ENCODE measurements around the gene RNF13.
"Not testable (repeated sequence)": the region's sequence is repeated elsewhere in the genome, so short reads cannot be mapped to it uniquely, and the experiment has no call there.

The RNF13 gene

DNA sequence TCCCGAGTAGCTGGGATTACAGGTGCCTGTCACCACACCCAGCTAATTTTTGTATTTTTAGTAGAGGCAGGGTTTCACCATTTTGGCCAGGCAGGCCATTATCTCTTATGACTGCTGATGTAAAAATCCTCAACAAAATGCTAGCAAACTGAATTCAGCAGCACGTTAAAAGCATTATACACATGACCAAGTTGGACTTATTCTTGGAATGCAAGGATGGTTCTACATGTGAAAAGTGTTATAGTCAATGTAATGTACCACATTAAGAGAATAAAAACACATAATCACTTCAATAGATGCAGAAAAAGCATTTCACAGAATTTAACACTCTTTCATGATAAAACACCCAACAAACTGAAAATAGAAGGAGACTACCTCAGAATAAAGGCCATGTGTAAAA is 20.2 kb downstream of the RNF13 start:
- H3K27ac ChIP-seq = no peak overlapping the region
- DNase-seq (ENCODE audit: low read depth, low spot score) = no peak

DNA sequence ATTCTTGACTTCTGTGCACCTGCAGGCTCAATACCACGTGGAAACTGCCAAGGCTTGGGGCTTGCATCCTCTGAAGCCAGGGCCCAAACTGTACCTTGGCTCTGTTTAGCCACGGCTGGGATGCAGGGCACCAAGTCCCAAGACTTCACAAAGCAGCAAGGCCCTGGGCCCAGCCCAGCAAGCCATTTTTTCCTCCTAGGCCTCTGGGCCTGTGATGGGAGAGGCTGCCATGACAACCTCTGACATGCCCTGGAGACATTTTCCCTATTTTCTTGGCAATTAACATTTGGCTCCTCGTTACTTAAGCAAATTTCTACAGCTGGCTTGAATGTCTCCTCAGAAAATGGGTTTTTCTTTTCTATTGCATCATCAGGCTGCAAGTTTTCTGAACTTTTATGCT is 25.5 kb downstream of the RNF13 start:
- H3K27ac ChIP-seq; DNase-seq (ENCODE audit: low read depth, low spot score): not testable (repeated sequence)

DNA sequence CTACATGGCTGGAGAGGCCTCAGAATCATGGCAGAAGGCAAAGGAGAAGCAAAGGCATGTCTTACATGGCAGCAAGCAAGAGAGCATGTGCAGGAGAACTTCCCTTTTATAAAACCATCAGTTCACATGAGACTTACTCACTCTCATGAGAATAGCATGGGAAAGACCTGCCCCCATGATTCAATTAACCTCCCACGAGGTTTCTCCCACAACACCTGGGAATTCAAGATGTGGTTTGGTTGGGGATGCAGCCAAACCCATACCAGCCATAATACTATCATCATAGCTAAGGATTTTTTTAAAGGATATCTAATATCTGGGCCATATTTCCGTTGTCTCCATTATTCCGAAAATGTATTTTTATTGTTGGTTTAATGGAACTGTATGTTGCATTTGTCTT is 26.5 kb downstream of the RNF13 start:
- not testable (repeated sequence) for DNase-seq (ENCODE audit: low read depth, low spot score)
- H3K27ac ChIP-seq = peak overlapping the region; percentile 26

DNA sequence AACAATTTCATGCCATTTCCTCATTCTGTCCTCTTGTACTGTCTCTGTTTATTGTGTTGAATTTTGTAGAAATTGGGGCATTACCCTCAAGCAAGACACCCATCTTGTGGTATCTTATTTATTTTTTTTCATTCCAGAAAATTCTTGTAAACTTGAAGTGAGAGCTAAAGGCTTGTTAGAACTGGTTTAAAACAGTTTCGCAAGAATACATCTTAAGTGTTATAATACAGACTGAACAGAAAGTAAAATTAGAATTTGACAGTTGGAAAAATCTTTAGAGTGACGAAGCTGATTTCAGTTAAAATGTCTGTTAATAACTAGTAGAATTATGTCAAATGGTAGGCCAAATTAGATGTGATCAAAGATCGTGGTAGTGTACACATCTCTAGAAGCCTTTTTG is 26.9 kb downstream of the RNF13 start:
- peak overlapping the region; percentile 26 for H3K27ac ChIP-seq
- DNase-seq (ENCODE audit: low read depth, low spot score) = no peak

DNA sequence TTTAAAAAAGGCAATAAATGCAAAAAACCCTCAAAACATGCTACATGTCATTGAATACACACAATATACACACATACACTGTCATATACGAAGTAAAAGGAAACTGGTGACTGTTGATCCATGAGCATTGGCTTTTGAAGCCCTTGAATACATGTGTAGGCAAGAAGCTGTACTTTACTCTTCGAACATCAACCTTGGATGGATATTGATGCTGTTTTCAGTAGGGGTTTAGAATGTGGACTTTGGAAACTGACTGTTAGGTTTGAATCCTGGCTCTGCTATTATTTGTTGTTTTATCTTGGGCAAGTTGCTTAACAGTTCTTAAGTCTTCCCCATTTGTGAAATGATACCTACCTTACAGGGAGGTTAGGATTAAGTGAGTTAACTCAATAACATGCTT is 30.5 kb downstream of the RNF13 start:
- no peak for DNase-seq (ENCODE audit: low read depth, low spot score)
- H3K27ac ChIP-seq = no peak overlapping the region

DNA sequence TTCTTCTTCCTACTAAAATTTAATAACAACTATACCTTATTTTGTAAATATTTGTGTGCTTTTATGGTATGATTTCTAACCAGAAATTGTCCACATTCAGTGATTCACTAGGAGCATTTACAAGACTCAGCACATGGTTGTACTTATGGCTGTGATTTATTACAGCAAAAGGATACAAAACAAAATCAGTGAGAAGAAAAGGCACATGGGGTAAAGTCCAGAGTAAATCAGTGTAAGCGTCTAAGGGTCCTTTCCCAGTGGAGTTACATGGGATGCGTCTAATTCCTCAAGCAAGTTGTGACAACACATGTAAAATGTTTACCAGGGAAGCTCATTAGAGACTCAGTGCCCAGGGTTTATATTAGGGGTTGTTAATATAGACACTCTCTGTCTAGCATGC is 31.1 kb downstream of the RNF13 start:
- DNase-seq (ENCODE audit: low read depth, low spot score) = no peak
- H3K27ac ChIP-seq = no peak overlapping the region

DNA sequence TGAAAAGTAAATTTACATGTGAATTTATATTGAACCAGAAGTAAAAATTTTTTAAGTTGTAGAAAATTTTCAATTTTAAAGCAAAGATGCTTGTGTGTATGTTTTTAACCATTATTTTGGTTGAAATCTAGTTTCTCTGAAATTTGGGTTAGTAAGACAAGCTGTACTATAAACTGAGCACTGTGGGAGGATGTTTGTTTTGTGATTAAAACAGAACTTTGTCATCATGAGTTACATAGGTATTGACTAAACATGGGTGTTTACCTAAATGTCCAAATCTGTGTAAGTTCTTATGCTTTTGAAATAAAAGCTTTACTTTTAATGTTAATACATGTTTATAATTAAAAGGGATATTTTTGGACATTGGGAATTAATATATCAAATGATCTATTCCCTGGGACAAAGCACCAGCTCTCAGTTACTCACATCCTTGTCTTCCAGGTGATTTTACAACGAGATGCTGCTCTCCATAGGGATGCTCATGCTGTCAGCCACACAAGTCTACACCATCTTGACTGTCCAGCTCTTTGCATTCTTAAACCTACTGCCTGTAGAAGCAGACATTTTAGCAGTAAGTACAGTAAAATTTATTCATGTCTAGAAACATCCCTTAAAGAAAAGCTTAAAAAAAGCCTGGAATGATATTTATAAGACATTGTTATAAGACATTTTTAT is 32.7 kb downstream of the RNF13 start:
- H3K27ac ChIP-seq = peak overlapping the region; percentile 3
- DNase-seq (ENCODE audit: low read depth, low spot score) = no peak

DNA sequence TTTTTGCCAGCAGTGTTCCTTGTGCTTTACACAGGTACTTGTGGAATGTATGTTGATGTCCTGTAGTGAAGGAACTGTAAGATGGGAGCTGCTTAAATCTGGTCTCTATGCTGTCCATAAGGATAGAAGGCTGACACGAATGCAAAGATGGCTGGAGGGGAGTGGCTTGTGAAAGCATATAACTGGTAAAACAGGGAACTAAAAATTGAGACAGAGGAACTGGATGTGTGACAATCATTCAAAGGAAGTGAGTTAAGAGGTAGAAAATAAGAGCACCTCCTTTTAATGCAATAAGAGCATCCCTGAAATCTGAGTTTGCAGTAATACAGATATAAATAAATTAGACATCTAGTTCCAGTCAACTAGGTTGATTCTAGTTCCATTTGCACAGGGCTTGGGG is 35.2 kb downstream of the RNF13 start:
- H3K27ac ChIP-seq = no peak overlapping the region
- no peak for DNase-seq (ENCODE audit: low read depth, low spot score)

DNA sequence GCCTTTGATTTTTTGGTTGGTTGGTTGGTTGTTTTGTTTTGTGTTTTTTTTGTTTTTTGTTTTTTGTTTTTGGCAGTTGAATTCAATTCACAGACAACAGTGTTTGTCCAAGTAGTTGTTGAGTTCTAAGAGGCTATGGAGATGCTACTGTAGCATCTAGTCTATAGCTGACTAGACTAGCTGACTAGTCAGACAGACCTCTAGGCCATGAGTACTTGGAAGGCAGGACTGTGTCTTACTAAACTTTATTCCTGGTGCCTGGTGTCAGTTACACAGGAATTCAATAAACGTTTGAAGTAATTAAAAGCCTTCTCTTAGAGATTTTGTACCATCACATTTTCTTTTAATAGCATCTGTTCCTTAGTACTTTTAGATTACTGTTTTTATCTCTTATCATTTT is 35.7 kb downstream of the RNF13 start:
- no peak for DNase-seq (ENCODE audit: low read depth, low spot score)
- no peak overlapping the region for H3K27ac ChIP-seq

DNA sequence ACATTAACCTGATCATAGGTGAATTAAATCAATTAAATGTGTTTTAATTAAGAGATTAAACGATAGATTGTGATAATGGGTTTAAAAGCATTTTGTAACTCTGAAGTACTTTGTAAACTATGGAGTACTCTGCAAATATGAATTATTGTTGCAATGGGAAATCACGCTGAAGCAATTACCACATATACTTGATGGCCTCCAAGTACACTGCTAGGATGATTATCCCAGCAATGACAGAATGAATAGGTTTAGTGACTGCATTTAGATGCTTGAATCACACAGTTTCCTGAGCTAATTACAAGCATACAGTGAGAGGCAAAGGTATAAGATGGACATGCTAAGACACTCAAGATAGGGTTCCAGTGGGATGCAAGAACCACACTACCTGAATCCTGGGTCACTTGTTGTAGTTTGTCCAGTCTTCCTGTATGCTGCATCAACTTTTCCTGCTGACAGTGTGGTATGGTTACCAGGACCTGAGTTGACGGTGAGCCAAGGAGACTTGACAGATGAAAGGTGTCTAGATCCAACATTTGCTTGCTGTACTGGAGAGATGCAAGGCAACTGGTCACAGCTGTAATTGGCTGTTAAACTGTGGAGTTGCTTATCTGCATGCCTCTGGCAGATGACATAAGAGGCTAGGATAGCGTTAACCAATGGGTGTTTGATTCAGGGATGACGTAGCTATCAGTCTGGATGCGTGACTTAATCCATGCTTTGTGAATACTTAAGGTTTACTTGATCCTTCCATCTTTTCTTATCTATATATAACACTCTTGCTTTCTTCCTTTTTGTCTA is 38.0 kb downstream of the RNF13 start:
- DNase-seq (ENCODE audit: low read depth, low spot score) = no peak
- H3K27ac ChIP-seq = no peak overlapping the region

DNA sequence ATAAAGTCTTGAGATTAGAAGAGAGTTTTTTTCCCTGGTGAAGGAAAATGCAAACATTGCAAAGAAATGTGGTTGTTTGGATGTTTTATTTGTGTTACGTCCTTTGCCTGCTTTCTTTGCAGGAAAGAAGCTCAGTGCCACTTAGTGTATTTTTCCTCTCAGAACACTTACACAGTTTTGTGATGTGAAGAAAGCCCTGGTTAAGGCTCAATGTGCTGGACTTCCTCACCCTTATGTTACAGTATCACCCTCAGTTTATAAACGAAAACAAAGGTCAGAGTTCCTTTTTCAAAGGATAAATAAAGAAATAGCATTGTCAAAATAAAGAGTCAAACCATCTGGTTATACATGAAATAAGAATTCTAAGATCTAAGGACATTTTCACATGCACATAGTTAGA is 45.9 kb downstream of the RNF13 start:
- H3K27ac ChIP-seq = no peak overlapping the region
- no peak for DNase-seq (ENCODE audit: low read depth, low spot score)

DNA sequence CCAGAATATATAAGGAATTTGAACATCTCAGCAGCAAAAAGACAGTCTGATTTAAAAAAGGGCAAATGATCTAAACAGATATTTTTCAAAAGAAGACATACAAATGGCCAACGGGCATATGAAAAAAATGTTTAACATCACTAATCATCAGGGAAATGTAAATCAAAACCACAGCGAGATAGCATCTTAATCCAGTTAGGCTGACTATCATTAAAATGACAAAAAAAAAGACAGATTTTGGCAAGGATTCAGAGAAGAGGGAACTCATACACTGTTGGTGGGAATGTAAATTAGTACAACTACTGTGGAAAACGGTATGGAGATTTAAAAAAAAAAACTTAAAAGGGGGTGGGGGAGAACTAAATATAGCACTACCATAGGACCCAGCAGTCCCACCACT is 47.9 kb downstream of the RNF13 start:
- no peak for DNase-seq (ENCODE audit: low read depth, low spot score)
- H3K27ac ChIP-seq = no peak overlapping the region

DNA sequence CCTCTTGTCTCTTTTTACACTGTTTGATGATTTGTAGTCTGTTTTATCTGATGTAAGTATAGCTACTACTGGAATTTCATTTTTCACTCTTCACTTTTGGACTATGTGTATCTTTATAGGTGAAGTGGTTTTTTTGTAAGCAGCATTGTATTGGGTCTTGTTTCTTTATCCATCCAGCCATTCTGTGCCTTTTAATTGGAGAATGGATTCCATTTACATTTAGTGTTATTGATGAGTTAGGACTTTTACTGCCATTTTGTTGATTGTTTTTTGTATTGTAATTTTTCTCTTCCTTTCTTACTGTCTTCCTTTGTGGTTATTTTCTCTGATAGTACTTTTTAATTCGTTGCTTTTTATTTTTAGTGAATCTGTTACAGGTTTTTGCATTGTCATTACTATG is 54.5 kb downstream of the RNF13 start:
- DNase-seq (ENCODE audit: low read depth, low spot score) = no peak
- no peak overlapping the region for H3K27ac ChIP-seq

DNA sequence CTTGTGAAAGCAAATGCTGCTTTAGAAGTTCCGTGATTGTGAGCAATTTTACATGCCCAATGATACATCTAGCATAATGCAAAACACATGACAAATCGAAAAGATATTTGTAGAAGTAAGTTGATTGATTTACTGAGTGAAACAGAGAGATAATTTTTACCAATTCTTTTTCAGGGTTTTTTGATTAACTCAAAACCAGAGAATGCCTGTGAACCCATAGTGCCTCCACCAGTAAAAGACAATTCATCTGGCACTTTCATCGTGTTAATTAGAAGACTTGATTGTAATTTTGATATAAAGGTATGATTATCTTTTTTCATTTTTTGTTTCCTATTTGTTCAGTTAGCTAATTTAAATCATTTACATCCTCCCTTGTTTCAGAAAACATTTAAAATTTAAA is 58.8 kb downstream of the RNF13 start:
- H3K27ac ChIP-seq = no peak overlapping the region
- no peak for DNase-seq (ENCODE audit: low read depth, low spot score)

DNA sequence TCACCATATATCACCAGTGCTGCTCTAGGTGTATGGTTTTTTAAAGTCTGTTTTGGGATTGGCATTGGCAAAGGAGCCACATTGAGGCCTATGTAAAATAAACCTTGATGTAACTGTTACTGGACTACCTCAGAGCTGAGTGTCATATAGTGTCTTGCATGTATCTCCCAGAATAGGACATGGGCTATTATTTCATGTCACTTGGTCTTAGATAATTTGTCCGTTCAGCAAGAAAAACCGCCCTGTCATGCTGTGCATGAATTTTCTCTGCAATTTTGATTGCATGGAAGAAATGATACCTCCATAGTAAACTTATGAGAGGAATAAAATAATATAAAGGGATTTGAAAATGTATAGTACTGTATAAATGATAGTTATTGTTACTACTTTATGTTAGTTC is 59.6 kb downstream of the RNF13 start:
- no peak overlapping the region for H3K27ac ChIP-seq
- no peak for DNase-seq (ENCODE audit: low read depth, low spot score)

DNA sequence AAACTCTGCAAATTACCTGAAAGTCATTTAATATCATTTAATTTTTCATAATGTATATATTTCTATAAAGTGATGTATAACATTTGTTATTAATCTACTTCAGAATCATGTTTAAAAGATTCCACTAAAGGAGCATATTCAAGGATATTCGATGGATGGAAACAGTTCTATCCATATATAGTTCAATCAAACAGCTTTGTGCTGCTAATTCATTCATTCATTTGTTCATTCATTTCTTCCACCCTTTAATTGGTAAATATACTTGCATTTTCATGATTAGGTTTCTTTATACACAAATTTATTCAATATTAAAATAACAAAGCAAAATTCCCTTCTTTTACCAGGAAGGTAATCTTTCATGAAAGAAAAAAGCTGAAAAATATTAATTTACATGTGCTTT is 64.7 kb downstream of the RNF13 start:
- DNase-seq (ENCODE audit: low read depth, low spot score) = no peak
- no peak overlapping the region for H3K27ac ChIP-seq

DNA sequence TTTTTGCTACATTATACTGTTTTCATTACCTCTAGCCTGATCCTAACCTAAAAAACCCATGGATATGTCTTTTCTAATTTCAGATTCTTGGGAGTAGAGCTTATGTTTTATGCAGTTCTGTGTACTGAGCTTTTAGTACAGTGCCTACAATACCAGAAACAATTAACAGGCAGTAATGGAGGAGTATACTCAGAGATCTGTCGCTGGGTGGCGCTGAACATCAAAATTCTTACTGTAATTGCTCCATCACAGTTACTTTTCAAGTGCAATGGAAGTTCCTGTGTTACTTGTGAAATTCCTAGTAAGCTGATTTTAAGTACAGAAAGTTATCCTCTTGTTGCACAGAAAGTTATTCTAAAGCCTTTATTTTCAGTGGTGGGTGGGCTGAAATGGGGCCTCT is 66.9 kb downstream of the RNF13 start:
- DNase-seq (ENCODE audit: low read depth, low spot score) = no peak
- no peak overlapping the region for H3K27ac ChIP-seq

DNA sequence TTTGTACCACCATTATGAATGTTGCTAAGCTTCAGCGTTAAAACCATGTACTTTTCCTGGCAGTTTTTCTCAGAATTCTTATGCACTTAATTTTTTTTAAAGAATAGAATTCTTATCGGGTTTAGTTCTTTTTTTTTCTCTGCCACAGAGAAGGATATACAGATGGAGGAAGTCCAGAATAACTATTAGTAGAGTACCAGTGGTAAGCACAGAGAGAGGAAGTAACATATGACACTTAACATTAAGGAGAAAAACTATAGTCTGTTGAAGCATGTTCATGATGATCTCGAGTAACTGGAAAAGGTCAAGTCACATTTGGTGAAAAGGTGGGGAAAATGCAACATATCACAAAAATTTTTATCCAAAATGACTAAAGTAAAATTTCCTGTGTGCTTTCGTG is 68.9 kb downstream of the RNF13 start:
- no peak overlapping the region for H3K27ac ChIP-seq
- no peak for DNase-seq (ENCODE audit: low read depth, low spot score)

DNA sequence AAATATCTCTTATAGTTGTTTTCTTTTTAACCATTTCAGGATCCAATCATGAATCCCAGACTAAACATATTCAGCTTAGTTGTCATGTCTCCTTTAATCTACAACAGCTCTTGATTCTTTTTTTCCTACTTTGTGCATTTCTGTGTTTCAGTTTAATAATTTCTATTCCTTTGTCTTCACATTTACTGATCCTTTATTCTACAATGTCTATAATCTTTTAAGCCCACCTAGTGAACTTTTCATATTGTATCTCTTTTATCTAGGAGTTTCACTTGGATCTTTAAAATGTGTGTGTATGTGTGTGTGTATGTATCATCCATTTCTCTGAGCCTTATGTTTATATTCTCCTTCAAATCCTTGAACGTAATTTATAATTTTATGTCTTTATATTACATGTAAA is 70.1 kb downstream of the RNF13 start:
- no peak for DNase-seq (ENCODE audit: low read depth, low spot score)
- H3K27ac ChIP-seq = no peak overlapping the region

DNA sequence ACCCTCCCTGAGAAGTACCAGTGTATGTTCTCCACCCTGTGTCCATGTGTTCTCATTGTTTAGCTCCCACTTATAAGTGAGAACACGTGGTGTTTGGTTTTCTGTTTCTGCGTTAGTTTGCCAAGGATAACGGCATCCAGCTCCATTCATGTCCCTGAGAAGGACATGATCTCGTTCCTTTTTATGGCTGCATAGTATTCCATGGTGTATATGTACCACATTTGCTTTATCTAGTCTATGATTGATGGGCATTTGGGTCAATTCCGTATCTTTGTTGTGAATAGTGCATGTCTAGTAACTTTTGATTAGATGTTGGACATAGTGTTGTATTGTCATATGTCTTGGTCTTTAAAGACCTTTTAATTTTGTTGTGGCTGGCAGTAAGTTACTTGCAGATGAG is 70.8 kb downstream of the RNF13 start:
- DNase-seq (ENCODE audit: low read depth, low spot score); H3K27ac ChIP-seq: not testable (repeated sequence)

DNA sequence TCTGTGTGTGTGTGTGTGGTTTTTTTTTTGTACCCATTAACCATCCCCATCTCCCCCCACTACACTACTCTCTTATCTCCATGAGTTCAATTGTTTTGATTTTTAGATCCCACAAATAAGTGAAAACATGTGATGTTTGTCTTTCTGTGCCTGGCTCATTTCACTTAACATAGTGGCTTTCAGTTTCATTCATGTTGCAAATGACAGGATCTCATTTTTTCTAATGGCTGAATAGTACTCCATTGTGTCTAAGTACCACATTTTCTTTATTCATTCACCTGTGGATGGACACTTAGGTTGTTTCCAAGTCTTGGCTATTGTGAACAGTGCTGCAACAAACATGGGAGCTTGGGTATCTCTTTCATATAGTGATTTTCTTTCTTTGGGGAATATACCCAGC is 71.8 kb downstream of the RNF13 start:
- not testable (repeated sequence) for DNase-seq (ENCODE audit: low read depth, low spot score); H3K27ac ChIP-seq

DNA sequence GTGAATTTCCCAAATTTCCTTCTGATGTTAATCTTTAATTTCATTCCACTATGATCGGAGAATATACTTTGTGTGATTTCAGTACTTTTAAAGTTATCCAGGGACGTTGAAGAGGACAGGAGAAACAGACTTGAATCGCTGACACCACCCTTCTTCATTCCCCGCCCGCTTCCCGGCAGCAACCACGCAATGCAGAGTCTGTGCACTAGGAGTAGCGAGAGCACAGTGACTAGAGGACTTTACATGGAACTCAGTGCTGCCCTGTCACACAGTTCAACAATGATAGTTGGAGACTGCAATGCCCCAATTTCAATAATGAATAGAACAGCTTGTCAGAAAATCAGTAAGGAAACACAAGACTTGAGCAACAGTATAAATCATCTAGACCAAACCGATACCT is 73.9 kb downstream of the RNF13 start:
- DNase-seq (ENCODE audit: low read depth, low spot score) = no peak

More for the DNA sequence above, 73.9 kb downstream of the RNF13 start:
- no peak overlapping the region for H3K27ac ChIP-seq
